Gastrocnemius medialis (tissue), 4 donors: ENCODE results near the gene LRRFIP1.

Experiments used
- CTCF ChIP-seq, 5 experiments: fragments of 450-650 bp in 3 of 5; fragments of 200-600 bp in 2 of 5; sonication (generic) in 2 of 5; IDR thresholded peaks in 4 of 5; conservative IDR thresholded peaks in 1 of 5; 1 replicate in 4 of 5; 2 replicates in 1 of 5; pipeline ENCODE4 v1.5.1; 2016 to 2019; ENCODE audit warnings: antibody characterized with exemption in 5 of 5, mild to moderate bottlenecking in 3 of 5, moderate library complexity in 3 of 5
- POLR2A ChIP-seq, 2 donors: fragments of 450-650 bp; IDR thresholded peaks; one replicate each; pipeline ENCODE4 v1.6.1; 2017; ENCODE audit warnings: antibody characterized with exemption in 2 of 2, mild to moderate bottlenecking in 2 of 2, moderate library complexity in 2 of 2

DNA sequence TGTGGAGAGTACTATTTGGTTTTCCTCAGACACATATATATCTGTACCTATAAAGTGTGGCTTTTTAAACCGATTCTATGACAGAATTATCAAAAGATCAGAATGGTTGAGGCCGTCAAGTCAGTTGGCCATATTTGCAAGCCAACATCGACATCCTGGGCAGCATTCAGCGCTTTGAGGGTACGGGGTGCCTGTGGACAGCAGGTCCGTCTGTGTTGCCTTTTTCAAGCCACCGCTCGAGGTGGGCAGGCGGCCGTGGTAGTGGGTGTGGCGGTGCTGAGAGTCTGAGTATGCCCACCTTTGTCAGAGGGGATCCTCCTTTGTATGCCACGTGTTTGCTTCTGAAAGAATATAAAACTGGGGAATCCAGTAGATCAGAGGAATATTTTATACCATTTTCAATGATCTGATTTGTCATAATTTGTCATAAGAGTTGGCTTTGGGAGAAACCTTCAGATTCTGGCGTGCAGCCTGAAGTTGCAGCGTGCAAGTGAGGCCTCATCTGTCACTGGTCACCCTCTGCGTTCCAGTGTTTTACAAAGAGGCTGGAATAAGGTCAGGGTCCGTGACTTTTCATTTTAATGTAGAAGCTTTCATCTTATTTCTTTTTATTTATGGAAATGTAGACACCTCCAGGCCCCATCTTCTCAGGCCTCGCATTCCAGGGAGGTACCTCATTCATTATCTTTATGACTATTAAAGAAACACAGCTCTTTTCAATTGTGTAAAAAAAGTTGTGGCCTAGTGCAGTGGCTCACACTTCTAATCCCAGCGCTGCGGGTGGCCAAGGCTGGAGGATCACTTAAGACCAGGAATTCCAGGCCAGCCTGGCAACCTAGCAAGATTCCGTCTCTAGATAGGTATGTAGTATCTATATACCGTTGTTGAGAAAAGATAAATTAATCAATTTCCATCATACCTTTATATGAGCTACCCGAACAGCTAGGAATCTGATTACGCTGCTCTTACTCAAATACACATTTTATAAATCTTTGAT, 133.4 kb downstream of the LRRFIP1 start:
- TF ChIP-seq POLR2A (IDR thresholded peaks at IDR 0.05) (no peak), CTCF (IDR thresholded peaks at IDR 0.05 in 4 of 5, conservative IDR thresholded peaks at IDR 0.05 in 1 of 5) (no peak)
